ENCODE data around the gene SMARCD1. TPM values are rescaled to one million over a fixed set of nuclear protein-coding genes. Genes with fewer than 3 reads are reported as not detected.

The SMARCD1 gene
- total RNA-seq, 4 donors from 2014 or later = 20.3 to 72.4 (median 45.2) TPM

- peaks cover 20 to 29% (median 28%) of the 10 kb centered on the region in 4 donors for H3K4me1 ChIP-seq
- TF ChIP-seq CTCF (IDR thresholded peaks at IDR 0.05) (peak; percentile 95 to 99 (median 96)), POLR2A (IDR thresholded peaks at IDR 0.05; ENCODE audit: low read depth) (no peak), POLR2AphosphoS5 (IDR thresholded peaks at IDR 0.05) (no peak)
- peaks cover 0 to 23% (median 0%) of the 10 kb centered on the region in 4 donors for H3K27me3 ChIP-seq
- H3K36me3 ChIP-seq = no peaks in the 10 kb centered on the region
- H3K9me3 ChIP-seq = no peaks in the 10 kb centered on the region
- H3K27ac ChIP-seq (replicated peaks in 1 of 4) = no peak overlapping the region
- DNase-seq (ENCODE audit: extremely low spot score) = no peak
- intact Hi-C loops (cut with DNase I) = no loop called here
- WGBS = 16% methylated on average over 14 of the region's 17 CpGs
- peak overlapping the region in 2 of 4 donors; percentile 26 to 72 for H3K4me3 ChIP-seq
These were observed 29.1 kb upstream of the SMARCD1 start for GRCh38 chr12:50055831-50056638.

GRCh38 chr12:50056639-50056976 lies 28.5 kb upstream of the SMARCD1 start:
- 32% methylated on average over 3 of the region's 3 CpGs for WGBS
- intact Hi-C loops (cut with DNase I) = no loop called here

DNA sequence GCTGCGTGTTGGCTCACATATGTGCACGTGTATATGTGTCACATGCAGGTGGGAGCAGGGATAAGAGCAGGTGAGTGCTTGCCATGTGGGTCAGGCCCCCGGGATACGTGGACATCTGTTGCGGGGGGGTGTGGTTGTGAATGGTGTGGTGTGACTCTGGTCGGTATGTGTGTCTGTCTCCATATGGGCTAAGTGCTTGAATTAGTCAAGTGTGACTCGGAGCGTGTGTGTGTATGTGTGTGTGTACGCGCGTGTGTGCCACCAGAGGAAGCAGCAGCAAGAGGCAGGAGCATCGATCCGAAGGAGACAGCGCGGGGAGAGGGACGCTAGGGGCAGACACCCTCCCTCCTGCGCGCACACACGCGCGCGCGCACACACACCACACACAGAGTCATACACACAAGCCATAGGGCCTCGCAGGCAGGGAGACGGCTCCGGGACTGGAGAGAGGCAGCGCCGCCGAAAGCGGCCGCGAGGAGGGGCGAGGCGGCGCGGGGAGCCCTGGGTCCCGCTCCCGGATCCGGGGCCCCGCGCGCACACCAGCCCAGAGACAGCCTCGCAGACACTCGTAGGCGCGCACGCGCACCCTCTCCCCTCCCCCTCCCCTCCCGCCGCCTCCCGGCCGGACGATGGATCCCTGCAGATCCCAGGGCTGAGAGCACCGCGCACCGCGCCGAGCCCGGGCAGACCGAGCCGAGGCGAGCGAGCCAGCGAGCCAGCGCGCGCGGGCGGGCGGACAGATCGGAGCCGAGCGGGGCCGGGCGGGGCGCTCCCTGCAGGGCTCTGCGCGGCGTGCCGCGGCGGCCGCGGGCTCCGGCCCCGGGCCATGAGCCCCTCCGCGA lies 27.9 kb upstream of the SMARCD1 start, which contains the start of gene ASIC1:
Gene ASIC1 (plus strand): TSS at position 597 of the 842 bp plus-strand sequence. CDS start 1,171 bp downstream, outside the sequence.
- TF ChIP-seq POLR2AphosphoS5 (IDR thresholded peaks at IDR 0.05) = no peak
- TF ChIP-seq CTCF (IDR thresholded peaks at IDR 0.05) = peak; percentile 12 to 31 (median 22)
- no peak for TF ChIP-seq POLR2A (IDR thresholded peaks at IDR 0.05; ENCODE audit: low read depth)
- TF ChIP-seq EP300 (IDR thresholded peaks at IDR 0.05) = no peak
- Histone ChIP-seq H3K4me1 (peaks cover 20 to 32% (median 26%) of the 10 kb centered on the region in 4 donors), H3K9me3 (no peaks in the 10 kb centered on the region), H3K4me3 (peak within 1 kb of the TSS; percentile 72 to 84 (median 74)), H3K27me3 (peaks cover 0 to 13% (median 0%) of the 10 kb centered on the region in 4 donors), H3K27ac (replicated peaks in 1 of 4) (peak within 1 kb of the TSS; percentile 62 to 83 (median 74)), H3K36me3 (no peaks in the 10 kb centered on the region)
- no peak for DNase-seq (ENCODE audit: extremely low spot score)
- 8% methylated on average over 8 of the region's 88 CpGs for WGBS
- intact Hi-C loops (cut with DNase I) = loop anchor here (1.0 kb wide), 1 partner anchor 90 kb away; no protein-coding TSS in a partner anchor

More at GRCh38 chr12:50056639-50056976, 28.5 kb upstream of the SMARCD1 start:
- Histone ChIP-seq H3K36me3 (no peaks in the 10 kb centered on the region), H3K4me3 (peak overlapping the region; percentile 72 to 84 (median 74)), H3K4me1 (peaks cover 20 to 32% (median 26%) of the 10 kb centered on the region in 4 donors), H3K9me3 (no peaks in the 10 kb centered on the region), H3K27me3 (peaks cover 0 to 18% (median 0%) of the 10 kb centered on the region in 4 donors), H3K27ac (replicated peaks in 1 of 4) (no peak overlapping the region)
- DNase-seq (ENCODE audit: extremely low spot score) = no peak
- TF ChIP-seq POLR2AphosphoS5 (IDR thresholded peaks at IDR 0.05) (no peak), CTCF (IDR thresholded peaks at IDR 0.05) (no peak), POLR2A (IDR thresholded peaks at IDR 0.05; ENCODE audit: low read depth) (no peak)

GRCh38 chr12:50057896-50058670 lies 27.1 kb upstream of the SMARCD1 start:
- Histone ChIP-seq H3K4me1 (peaks cover 20 to 32% (median 26%) of the 10 kb centered on the region in 4 donors), H3K27ac (replicated peaks in 1 of 4) (peak overlapping the region; percentile 62 to 83 (median 74)), H3K36me3 (no peaks in the 10 kb centered on the region), H3K27me3 (peaks cover 0 to 10% (median 0%) of the 10 kb centered on the region in 4 donors), H3K9me3 (no peaks in the 10 kb centered on the region), H3K4me3 (peak overlapping the region; percentile 72 to 84 (median 74))
- 69% methylated on average over 5 of the region's 30 CpGs for WGBS
- intact Hi-C loops (cut with DNase I) = loop anchor here (1.0 kb wide), 1 partner anchor 91 kb away; no protein-coding TSS in a partner anchor
- TF ChIP-seq CTCF (IDR thresholded peaks at IDR 0.05) = no peak
- TF ChIP-seq POLR2AphosphoS5 (IDR thresholded peaks at IDR 0.05) = no peak
- TF ChIP-seq EP300 (IDR thresholded peaks at IDR 0.05) = no peak
- no peak for TF ChIP-seq POLR2A (IDR thresholded peaks at IDR 0.05; ENCODE audit: low read depth)
- DNase-seq (ENCODE audit: extremely low spot score) = no peak

All from esophagus muscularis mucosa (tissue), 4 donors.